ENCODE data around the gene WDR88.
"Not testable (repeated sequence)": the region's sequence is repeated elsewhere in the genome, so short reads cannot be mapped to it uniquely, and the experiment has no call there.

WDR88 gene

GRCh38 chr19:33189453-33189852 lies 57.5 kb downstream of the WDR88 start:
- TF ChIP-seq, protein P1, sequence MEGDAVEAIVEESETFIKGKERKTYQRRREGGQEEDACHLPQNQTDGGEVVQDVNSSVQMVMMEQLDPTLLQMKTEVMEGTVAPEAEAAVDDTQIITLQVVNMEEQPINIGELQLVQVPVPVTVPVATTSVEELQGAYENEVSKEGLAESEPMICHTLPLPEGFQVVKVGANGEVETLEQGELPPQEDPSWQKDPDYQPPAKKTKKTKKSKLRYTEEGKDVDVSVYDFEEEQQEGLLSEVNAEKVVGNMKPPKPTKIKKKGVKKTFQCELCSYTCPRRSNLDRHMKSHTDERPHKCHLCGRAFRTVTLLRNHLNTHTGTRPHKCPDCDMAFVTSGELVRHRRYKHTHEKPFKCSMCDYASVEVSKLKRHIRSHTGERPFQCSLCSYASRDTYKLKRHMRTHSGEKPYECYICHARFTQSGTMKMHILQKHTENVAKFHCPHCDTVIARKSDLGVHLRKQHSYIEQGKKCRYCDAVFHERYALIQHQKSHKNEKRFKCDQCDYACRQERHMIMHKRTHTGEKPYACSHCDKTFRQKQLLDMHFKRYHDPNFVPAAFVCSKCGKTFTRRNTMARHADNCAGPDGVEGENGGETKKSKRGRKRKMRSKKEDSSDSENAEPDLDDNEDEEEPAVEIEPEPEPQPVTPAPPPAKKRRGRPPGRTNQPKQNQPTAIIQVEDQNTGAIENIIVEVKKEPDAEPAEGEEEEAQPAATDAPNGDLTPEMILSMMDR (IDR thresholded peaks at IDR 0.05; ENCODE audit: unreplicated experiment in 3 of 3) = no peak

GRCh38 chr19:33191092-33191491 lies 59.2 kb downstream of the WDR88 start:
- peaks cover 34% of the 10 kb centered on the region for H3K27me3 Mint-ChIP-seq (ENCODE audit: low read depth)
- H3K27ac Mint-ChIP-seq; H3K4me1 Mint-ChIP-seq; H3K9me3 Mint-ChIP-seq; H3K36me3 Mint-ChIP-seq (ENCODE audit: low read depth): not testable (repeated sequence)
- peak overlapping the region in 2 of 3 experiments; percentile 21 to 33 for H3K4me3 Mint-ChIP-seq

More at GRCh38 chr19:33189453-33189852, 57.5 kb downstream of the WDR88 start:
- Mint-ChIP-seq H3K4me3 (peak overlapping the region in 2 of 3 experiments; percentile 1 to 29), H3K9me3 (no peaks in the 10 kb centered on the region), H3K4me1 (no peaks in the 10 kb centered on the region), H3K27me3 (ENCODE audit: low read depth) (peaks cover 37% of the 10 kb centered on the region), H3K27ac (no peak overlapping the region), H3K36me3 (ENCODE audit: low read depth) (no peaks in the 10 kb centered on the region)

GRCh38 chr19:33191501-33191900 lies 59.6 kb downstream of the WDR88 start:
- peaks cover 32% of the 10 kb centered on the region for H3K27me3 Mint-ChIP-seq (ENCODE audit: low read depth)
- H3K9me3 Mint-ChIP-seq = no peaks in the 10 kb centered on the region
- TF ChIP-seq, protein P1 (IDR thresholded peaks at IDR 0.05; ENCODE audit: unreplicated experiment in 3 of 3) = no peak
- H3K27ac Mint-ChIP-seq = no peak overlapping the region
- H3K4me1 Mint-ChIP-seq = no peaks in the 10 kb centered on the region
- H3K4me3 Mint-ChIP-seq = peak overlapping the region; percentile 21 to 84 (median 80)
- H3K36me3 Mint-ChIP-seq (ENCODE audit: low read depth) = no peaks in the 10 kb centered on the region

DNA sequence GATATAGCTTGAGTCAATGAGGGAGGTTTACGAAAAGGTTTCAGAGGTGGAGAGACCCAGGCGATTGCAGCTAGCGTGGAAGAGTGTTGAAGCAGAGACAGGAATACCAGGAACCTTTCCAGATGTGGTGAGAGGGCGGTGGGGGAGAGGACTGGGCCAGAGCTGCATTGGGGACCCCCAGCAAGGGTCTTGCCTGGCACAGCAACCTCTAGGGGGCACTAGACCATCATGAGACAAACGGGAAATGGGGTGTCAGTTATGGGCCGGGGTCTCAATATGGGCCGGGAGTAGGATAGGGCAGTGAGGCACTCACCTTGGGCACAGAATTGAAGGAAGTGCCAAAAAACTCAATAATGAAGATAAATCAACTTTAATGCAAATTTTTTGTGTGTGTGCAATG lies 60.1 kb downstream of the WDR88 start:
- TF ChIP-seq, protein P1 (IDR thresholded peaks at IDR 0.05; ENCODE audit: unreplicated experiment in 3 of 3) = no peak
- H3K36me3 Mint-ChIP-seq (ENCODE audit: low read depth) = no peaks in the 10 kb centered on the region
- H3K4me1 Mint-ChIP-seq = no peaks in the 10 kb centered on the region
- peak overlapping the region; percentile 80 to 86 (median 84) for H3K4me3 Mint-ChIP-seq
- no peak overlapping the region for H3K27ac Mint-ChIP-seq
- no peaks in the 10 kb centered on the region for H3K9me3 Mint-ChIP-seq
- peaks cover 30% of the 10 kb centered on the region for H3K27me3 Mint-ChIP-seq (ENCODE audit: low read depth)

DNA sequence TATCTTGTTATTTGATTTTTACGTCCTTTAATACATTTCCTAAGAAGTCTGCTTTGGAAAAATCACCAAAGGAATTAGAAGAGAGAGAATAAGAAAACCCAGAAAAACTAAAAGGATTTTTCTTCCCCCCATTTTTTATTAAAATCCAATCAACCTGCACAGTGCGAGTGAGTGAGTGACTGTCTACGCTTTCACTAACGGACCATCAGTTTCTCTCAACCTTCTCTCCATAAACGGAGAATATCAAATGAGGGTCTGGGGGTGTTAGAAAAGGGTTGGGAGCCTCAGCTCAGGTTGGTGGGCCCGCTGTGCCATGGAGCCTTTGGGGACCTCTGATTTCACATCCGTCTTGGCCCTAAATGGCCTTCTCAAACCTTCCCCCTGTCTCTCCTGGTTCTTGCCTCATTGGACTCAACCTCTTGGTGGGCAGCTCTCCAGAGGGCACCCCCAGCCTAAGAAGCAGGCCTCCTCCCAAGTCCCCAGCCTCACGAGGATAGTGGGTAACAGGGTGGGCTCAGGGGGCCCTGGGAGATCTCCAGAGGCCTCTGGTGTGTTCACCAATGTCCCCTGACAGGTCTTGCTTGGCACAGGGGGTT lies 61.5 kb downstream of the WDR88 start:
- peaks cover 25% of the 10 kb centered on the region for H3K27me3 Mint-ChIP-seq (ENCODE audit: low read depth)
- H3K4me1 Mint-ChIP-seq = no peaks in the 10 kb centered on the region
- H3K4me3 Mint-ChIP-seq = peak overlapping the region; percentile 80 to 87 (median 86)
- no peaks in the 10 kb centered on the region for H3K9me3 Mint-ChIP-seq
- H3K27ac Mint-ChIP-seq = peak overlapping the region in 2 of 3 experiments; percentile 32 to 44
- no peaks in the 10 kb centered on the region for H3K36me3 Mint-ChIP-seq (ENCODE audit: low read depth)
- TF ChIP-seq, protein P1 (IDR thresholded peaks at IDR 0.05; ENCODE audit: unreplicated experiment in 3 of 3) = no peak

DNA sequence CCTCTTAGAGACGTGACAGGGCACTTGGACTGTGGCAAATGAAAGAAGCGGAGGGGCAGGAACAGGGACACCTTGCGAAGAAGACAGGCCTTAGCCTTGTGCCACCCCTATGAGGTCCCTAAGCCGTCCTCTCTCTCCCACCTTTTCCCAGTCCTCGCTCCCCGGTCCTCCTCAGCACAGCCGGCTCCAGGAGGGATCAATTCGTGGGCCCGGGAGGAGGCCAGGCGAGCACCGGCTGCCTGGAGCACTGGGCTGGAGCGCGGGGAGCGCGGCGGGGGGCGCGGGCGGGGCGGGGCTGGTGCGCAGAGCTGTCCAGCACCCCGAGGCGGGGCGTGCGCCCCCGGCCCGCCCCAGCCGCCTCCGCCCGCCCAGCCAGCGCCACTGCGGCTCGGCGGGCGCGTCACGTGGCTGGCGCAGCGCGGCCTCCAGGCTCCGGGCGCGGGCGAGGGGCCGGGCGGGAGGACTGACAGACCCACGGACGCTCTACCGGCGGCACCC lies 62.0 kb downstream of the WDR88 start, which contains the start of gene LRP3:
LRP3 (plus strand) TSS at position 466 of the 498 bp plus-strand sequence. CDS start 456 bp downstream, outside the sequence.
- Mint-ChIP-seq H3K4me3 (peak within 1 kb of the TSS; percentile 87 to 92 (median 91)), H3K4me1 (no peaks in the 10 kb centered on the region), H3K27ac (peak within 1 kb of the TSS in 2 of 3 experiments; percentile 32 to 44), H3K9me3 (no peaks in the 10 kb centered on the region), H3K36me3 (ENCODE audit: low read depth) (no peaks in the 10 kb centered on the region), H3K27me3 (ENCODE audit: low read depth) (peaks cover 21% of the 10 kb centered on the region)
- TF ChIP-seq, protein P1 (IDR thresholded peaks at IDR 0.05; ENCODE audit: unreplicated experiment in 3 of 3) = no peak

Measured in nephron (organoid).